Spleen (tissue), 11 donors: Measurements from ENCODE around the gene NBL1. TPM values are rescaled to one million over a fixed set of nuclear protein-coding genes. Genes with fewer than 3 reads are reported as not detected.

Experiments used
- DNase-seq: peaks from one replicate; pipeline ENCODE4 v3.0.0-alpha.2; 2020
- H3K27ac ChIP-seq, 8 donors: fragments of 200-600 bp; sonication (generic) in 7 of 8; 1 replicate in 4 of 8; 2 replicates in 4 of 8; pipeline versions ENCODE4 v1.5.0 to v1.8.0; 2016 to 2021; ENCODE audit warnings: inconsistent platforms in 4 of 8, mild to moderate bottlenecking in 4 of 8, moderate library complexity in 1 of 8
- H3K27me3 ChIP-seq, 7 donors: fragments of 200-600 bp; sonication (generic) in 6 of 7; replicated peaks in 1 of 7; 1 replicate in 4 of 7; 2 replicates in 3 of 7; pipeline versions ENCODE4 v1.5.0 to v1.8.0; 2016 to 2021; ENCODE audit warnings: inconsistent platforms in 3 of 7, mild to moderate bottlenecking in 1 of 7
- H3K36me3 ChIP-seq, 6 donors: fragments of 200-600 bp; sonication (generic) in 5 of 6; 1 replicate in 4 of 6; 2 replicates in 2 of 6; pipeline versions ENCODE4 v1.5.0 to v1.8.0; 2016 to 2021; ENCODE audit warnings: inconsistent platforms in 2 of 6
- H3K4me1 ChIP-seq, 6 donors: fragments of 200-600 bp; sonication (generic) in 5 of 6; 1 replicate in 3 of 6; 2 replicates in 3 of 6; pipeline versions ENCODE4 v1.5.0 to v1.8.0; 2016 to 2021; ENCODE audit warnings: inconsistent platforms in 3 of 6
- H3K4me3 ChIP-seq, 8 donors: fragments of 200-600 bp; sonication (generic) in 7 of 8; 1 replicate in 4 of 8; 2 replicates in 4 of 8; pipeline versions ENCODE4 v1.5.0 to v1.8.0; 2016 to 2021; ENCODE audit warnings: inconsistent platforms in 4 of 8, mild to moderate bottlenecking in 4 of 8, moderate library complexity in 2 of 8
- H3K9me3 ChIP-seq, 8 donors: fragments of 200-600 bp; sonication (generic) in 7 of 8; 1 replicate in 4 of 8; 2 replicates in 4 of 8; pipeline versions ENCODE4 v1.5.0 to v1.8.0; 2016 to 2021; ENCODE audit warnings: inconsistent platforms in 4 of 8
- CTCF ChIP-seq, 11 experiments: fragments of 200-600 bp in 7 of 11; fragments of 450-650 bp in 4 of 11; sonication (generic) in 4 of 11; IDR thresholded peaks in 8 of 11; conservative IDR thresholded peaks in 3 of 11; 1 replicate in 7 of 11; 2 replicates in 4 of 11; pipeline versions ENCODE4 v1.4.0 to v1.8.0; 2016 to 2021; ENCODE audit warnings: antibody characterized with exemption in 11 of 11, inconsistent platforms in 4 of 11, mild to moderate bottlenecking in 1 of 11
- POLR2A ChIP-seq, 3 donors: fragments of 450-650 bp; IDR thresholded peaks; one replicate each; pipeline ENCODE4 v1.5.1; 2017; ENCODE audit warnings: antibody characterized with exemption in 3 of 3, mild to moderate bottlenecking in 1 of 3
- POLR2AphosphoS5 ChIP-seq, 3 donors: sonication (generic); formaldehyde crosslinking; IDR thresholded peaks; one replicate each; pipeline ENCODE4 v1.5.1; 2017; ENCODE audit warnings: antibody characterized with exemption in 3 of 3
- WGBS, 5 donors: extraction: QIAGEN DNeasy Blood & Tissue Kit in 3 of 5; methylation state at CpG; one replicate each; pipeline versions ENCODE4 v1.1.5 to v1.1.7; 2013 to 2018; 5-methylcytosine and 5-hydroxymethylcytosine counted together
- intact Hi-C: fragments of 100-400 bp; cut with DNase I; formaldehyde crosslinking; loops from one replicate; pipeline ENCODE4 v1.15.0; 2023; ENCODE audit warnings: low total_unique reads
- polyA plus RNA-seq, 3 donors: library from polyadenylated mRNA; stranded (reverse); fragments of 200-250 nt; gene quantifications; one replicate each; pipeline ENCODE4 v1.2.1, GENCODE V29; 2013
- total RNA-seq, 7 donors: library from RNA; depleted of rRNA in 3 of 7; stranded (reverse); fragments of >200 nt in 3 of 7; fragmentation: NEBNext Ultra II Directional in 4 of 7; extraction: Animal tissue kit (Norgen Biotek cat#: 25700) in 4 of 7; gene quantifications; one replicate each; pipeline versions ENCODE4 v1.1.0 to v1.2.1, GENCODE V29; 2016 to 2021
- donor health status: healthy with polysubstance abuse.
- donor health status: DM: no; HTN: no; CAD: no; lungs with moderate emphysema.
- donor health status: DM: no; HTN: no; CAD: no.
- donor health status: Bipolar disorder and iron deficiency.
- donor health status: healthy.
- donor health status: DM: no; HTN: no; CAD: no.
- donor health status: DM: yes; HTN: yes; CAD: no.

Gene NBL1
- total and polyA plus RNA-seq, 10 donors: 9.9 to 50.1 (median 17.6) TPM

- Histone ChIP-seq H3K4me1 (no peaks in the 10 kb centered on the region), H3K4me3 (no peak overlapping the region), H3K9me3 (no peaks in the 10 kb centered on the region), H3K27ac (no peak overlapping the region), H3K36me3 (peaks cover 3 to 78% (median 40%) of the 10 kb centered on the region in 6 donors), H3K27me3 (no peaks in the 10 kb centered on the region)
- DNase-seq: no peak
- intact Hi-C loops: no loop called here
- no peak for TF ChIP-seq CTCF (IDR thresholded peaks at IDR 0.05 in 8 of 11, conservative IDR thresholded peaks at IDR 0.05 in 3 of 11)
- TF ChIP-seq POLR2A (IDR thresholded peaks at IDR 0.05): no peak
- no peak for TF ChIP-seq POLR2AphosphoS5 (IDR thresholded peaks at IDR 0.05)
- WGBS, 5 donors: 96 to 100% (median 99%) methylated on average over 4 of the region's 4 CpGs
Measured at GRCh38 chr1:19621274-19621950, 22.7 kb upstream of the NBL1 start.

GRCh38 chr1:19622204-19622603, 21.9 kb upstream of the NBL1 start:
- no peaks in the 10 kb centered on the region for H3K4me1 ChIP-seq
- TF ChIP-seq POLR2AphosphoS5 (IDR thresholded peaks at IDR 0.05) (no peak), POLR2A (IDR thresholded peaks at IDR 0.05) (no peak), CTCF (IDR thresholded peaks at IDR 0.05 in 8 of 11, conservative IDR thresholded peaks at IDR 0.05 in 3 of 11) (no peak)
- H3K4me3 ChIP-seq: no peak overlapping the region
- peaks cover 3 to 78% (median 44%) of the 10 kb centered on the region in 6 donors for H3K36me3 ChIP-seq
- intact Hi-C loops: no loop called here
- no peak overlapping the region for H3K27ac ChIP-seq
- H3K9me3 ChIP-seq: no peaks in the 10 kb centered on the region
- no peaks in the 10 kb centered on the region for H3K27me3 ChIP-seq
- DNase-seq: no peak
- WGBS, 5 donors: 82 to 97% (median 91%) methylated on average over 1 of the region's 1 CpG

- WGBS, 5 donors: 92 to 98% (median 95%) methylated on average over 3 of the region's 3 CpGs
- intact Hi-C loops: no loop called here
- no peaks in the 10 kb centered on the region for H3K9me3 ChIP-seq
- no peak overlapping the region for H3K27ac ChIP-seq
- H3K4me3 ChIP-seq: no peak overlapping the region
- no peaks in the 10 kb centered on the region for H3K4me1 ChIP-seq
- peaks cover 3 to 79% (median 53%) of the 10 kb centered on the region in 6 donors for H3K36me3 ChIP-seq
- no peak for TF ChIP-seq CTCF (IDR thresholded peaks at IDR 0.05 in 8 of 11, conservative IDR thresholded peaks at IDR 0.05 in 3 of 11)
- TF ChIP-seq POLR2AphosphoS5 (IDR thresholded peaks at IDR 0.05): no peak
- TF ChIP-seq POLR2A (IDR thresholded peaks at IDR 0.05): no peak
- DNase-seq: no peak
- H3K27me3 ChIP-seq: no peaks in the 10 kb centered on the region
Measured at GRCh38 chr1:19623523-19623922, 20.6 kb upstream of the NBL1 start.

- H3K27ac ChIP-seq: no peak overlapping the region
- intact Hi-C loops: no loop called here
- H3K27me3 ChIP-seq: no peaks in the 10 kb centered on the region
- H3K9me3 ChIP-seq: no peaks in the 10 kb centered on the region
- TF ChIP-seq POLR2A (IDR thresholded peaks at IDR 0.05) (no peak), CTCF (IDR thresholded peaks at IDR 0.05 in 8 of 11, conservative IDR thresholded peaks at IDR 0.05 in 3 of 11) (no peak), POLR2AphosphoS5 (IDR thresholded peaks at IDR 0.05) (no peak)
- H3K4me3 ChIP-seq: no peak overlapping the region
- DNase-seq: no peak
- H3K36me3 ChIP-seq: peaks cover 3 to 93% (median 56%) of the 10 kb centered on the region in 6 donors
- no peaks in the 10 kb centered on the region for H3K4me1 ChIP-seq
- 90 to 97% (median 95%) methylated on average over 7 to 8 of the region's 8 CpGs for WGBS, 5 donors
Measured at GRCh38 chr1:19625291-19625937, 18.7 kb upstream of the NBL1 start.
